Upper lobe of right lung (tissue), 1 donor: ENCODE results near the gene ZNF365. TPM values are rescaled to one million over a fixed set of nuclear protein-coding genes. Genes with fewer than 3 reads are reported as not detected.

ENCODE experiments used
- ATAC-seq: fragments of 200-7000 bp; cut with Tn5 transposase; one replicate; pipeline ENCODE4 v1.9.1; 2020; ENCODE audit warnings: mild to moderate bottlenecking, moderate library complexity
- DNase-seq: peaks from one replicate; pipeline ENCODE4 v3.0.0-alpha.2; 2020
- H3K27ac ChIP-seq: fragments of 200-600 bp; one replicate; pipeline ENCODE4 v1.8.0; 2022
- H3K27me3 ChIP-seq: fragments of 200-600 bp; one replicate; pipeline ENCODE4 v1.8.0; 2022; ENCODE audit warnings: mild to moderate bottlenecking
- H3K36me3 ChIP-seq: fragments of 200-600 bp; one replicate; pipeline ENCODE4 v1.8.0; 2022
- H3K4me1 ChIP-seq: fragments of 200-600 bp; one replicate; pipeline ENCODE4 v1.8.0; 2022
- H3K4me3 ChIP-seq: fragments of 200-600 bp; one replicate; pipeline ENCODE4 v1.8.0; 2022; ENCODE audit warnings: mild to moderate bottlenecking
- H3K9me3 ChIP-seq: fragments of 200-600 bp; one replicate; pipeline ENCODE4 v1.8.0; 2022
- intact Hi-C: fragments of 100-400 bp; cut with DNase I; formaldehyde crosslinking; loops from one replicate; pipeline ENCODE4 v1.11.0; 2022
- total RNA-seq: library from RNA; stranded (reverse); fragmentation: NEBNext Ultra II Directional; extraction: Animal tissue kit (Norgen Biotek cat#: 25700); gene quantifications from one replicate; pipeline ENCODE4 v1.2.1, GENCODE V29; 2021
- TF ChIP-seq, protein P1 (sequence below): fragments of 200-600 bp; IDR thresholded peaks from one replicate; pipeline ENCODE4 v1.8.0; 2022; ENCODE audit warnings: antibody characterized with exemption
- donor health status: DM: no; HTN: yes; CAD: no; lungs with severe emphysema.

Gene ZNF365
- total RNA-seq, 1 donor from 2014 or later = 1.3 TPM

- TF ChIP-seq, protein P1, sequence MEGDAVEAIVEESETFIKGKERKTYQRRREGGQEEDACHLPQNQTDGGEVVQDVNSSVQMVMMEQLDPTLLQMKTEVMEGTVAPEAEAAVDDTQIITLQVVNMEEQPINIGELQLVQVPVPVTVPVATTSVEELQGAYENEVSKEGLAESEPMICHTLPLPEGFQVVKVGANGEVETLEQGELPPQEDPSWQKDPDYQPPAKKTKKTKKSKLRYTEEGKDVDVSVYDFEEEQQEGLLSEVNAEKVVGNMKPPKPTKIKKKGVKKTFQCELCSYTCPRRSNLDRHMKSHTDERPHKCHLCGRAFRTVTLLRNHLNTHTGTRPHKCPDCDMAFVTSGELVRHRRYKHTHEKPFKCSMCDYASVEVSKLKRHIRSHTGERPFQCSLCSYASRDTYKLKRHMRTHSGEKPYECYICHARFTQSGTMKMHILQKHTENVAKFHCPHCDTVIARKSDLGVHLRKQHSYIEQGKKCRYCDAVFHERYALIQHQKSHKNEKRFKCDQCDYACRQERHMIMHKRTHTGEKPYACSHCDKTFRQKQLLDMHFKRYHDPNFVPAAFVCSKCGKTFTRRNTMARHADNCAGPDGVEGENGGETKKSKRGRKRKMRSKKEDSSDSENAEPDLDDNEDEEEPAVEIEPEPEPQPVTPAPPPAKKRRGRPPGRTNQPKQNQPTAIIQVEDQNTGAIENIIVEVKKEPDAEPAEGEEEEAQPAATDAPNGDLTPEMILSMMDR = no peak
- no peaks in the 10 kb centered on the region for H3K9me3 ChIP-seq
- H3K27ac ChIP-seq = no peak overlapping the region
- ATAC-seq (no peak), DNase-seq (no peak)
- no peaks in the 10 kb centered on the region for H3K36me3 ChIP-seq
- H3K4me3 ChIP-seq = no peak overlapping the region
- peaks cover 8% of the 10 kb centered on the region for H3K4me1 ChIP-seq
- intact Hi-C loops = no loop called here
- H3K27me3 ChIP-seq = no peaks in the 10 kb centered on the region
Observed at GRCh38 chr10:62379394-62379793, 5.2 kb downstream of the ZNF365 start.

- ATAC-seq = no peak
- Histone ChIP-seq H3K4me1 (peaks cover 8% of the 10 kb centered on the region), H3K27me3 (no peaks in the 10 kb centered on the region), H3K4me3 (no peak overlapping the region), H3K27ac (no peak overlapping the region), H3K36me3 (no peaks in the 10 kb centered on the region), H3K9me3 (no peaks in the 10 kb centered on the region)
- TF ChIP-seq, protein P1 = no peak
- DNase-seq = no peak
- intact Hi-C loops = no loop called here
Observed at GRCh38 chr10:62380016-62380415, 5.8 kb downstream of the ZNF365 start.

- DNase-seq = no peak
- peaks cover 8% of the 10 kb centered on the region for H3K4me1 ChIP-seq
- intact Hi-C loops = no loop called here
- H3K27ac ChIP-seq = no peak overlapping the region
- H3K4me3 ChIP-seq = no peak overlapping the region
- TF ChIP-seq, protein P1 = no peak
- no peaks in the 10 kb centered on the region for H3K9me3 ChIP-seq
- no peaks in the 10 kb centered on the region for H3K27me3 ChIP-seq
- no peaks in the 10 kb centered on the region for H3K36me3 ChIP-seq
- ATAC-seq = no peak
Observed at GRCh38 chr10:62381385-62382102, 7.4 kb downstream of the ZNF365 start.

DNA sequence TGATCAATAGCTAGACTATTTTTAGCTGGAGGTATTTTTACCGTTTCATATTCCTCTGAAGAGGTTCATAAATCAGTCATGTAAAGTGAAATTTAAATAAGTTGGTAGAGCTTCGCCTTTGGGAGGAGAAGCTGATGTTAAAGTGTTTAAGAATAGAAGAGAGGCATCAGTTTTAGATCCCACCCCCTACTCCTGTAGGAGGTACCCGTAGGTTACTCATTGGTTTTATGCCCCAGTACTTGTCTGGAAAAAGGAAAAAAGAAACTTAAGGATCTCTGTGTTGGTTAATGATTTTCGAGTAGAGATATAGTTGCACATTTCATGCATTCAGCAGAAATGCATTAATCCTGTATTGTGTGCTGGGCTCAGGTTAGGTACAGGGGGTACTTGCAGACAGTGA, 8.7 kb downstream of the ZNF365 start:
- no peaks in the 10 kb centered on the region for H3K9me3 ChIP-seq
- TF ChIP-seq, protein P1 = no peak
- H3K36me3 ChIP-seq = no peaks in the 10 kb centered on the region
- H3K27me3 ChIP-seq = no peaks in the 10 kb centered on the region
- H3K4me1 ChIP-seq = peaks cover 8% of the 10 kb centered on the region
- ATAC-seq (no peak), DNase-seq (no peak)
- intact Hi-C loops = no loop called here
- H3K27ac ChIP-seq = no peak overlapping the region
- H3K4me3 ChIP-seq = no peak overlapping the region

- Histone ChIP-seq H3K27ac (peak overlapping the region; percentile 20), H3K36me3 (no peaks in the 10 kb centered on the region), H3K4me1 (peaks cover 8% of the 10 kb centered on the region), H3K27me3 (no peaks in the 10 kb centered on the region), H3K4me3 (no peak overlapping the region), H3K9me3 (no peaks in the 10 kb centered on the region)
- TF ChIP-seq, protein P1 = no peak
- no peak for DNase-seq
- intact Hi-C loops = no loop called here
- peak; percentile 68 for ATAC-seq
Observed at GRCh38 chr10:62384057-62384446, 9.9 kb downstream of the ZNF365 start.
